Mammary epithelial cell (primary cell): ENCODE measurements around the gene UBAC2.

Source experiments
- EZH2 ChIP-seq: IDR thresholded peaks from 2 replicates; pipeline ENCODE4 v1.6.1; 2012; ENCODE audit warnings: low read length, inconsistent platforms, borderline replicate concordance
- TF ChIP-seq, protein P1 (sequence below), 2 donors: IDR thresholded peaks in 1 of 2; conservative IDR thresholded peaks in 1 of 2; 2 replicates each; pipeline ENCODE4 v1.5.1; 2011 to 2012; ENCODE audit warnings: inconsistent platforms in 2 of 2, low read length in 2 of 2, mild to moderate bottlenecking in 2 of 2, control low read depth in 1 of 2, low read depth in 1 of 2; ENCODE audit not compliant: insufficient read depth in 1 of 2; ENCODE audit errors: extremely low read depth in 1 of 2

DNA sequence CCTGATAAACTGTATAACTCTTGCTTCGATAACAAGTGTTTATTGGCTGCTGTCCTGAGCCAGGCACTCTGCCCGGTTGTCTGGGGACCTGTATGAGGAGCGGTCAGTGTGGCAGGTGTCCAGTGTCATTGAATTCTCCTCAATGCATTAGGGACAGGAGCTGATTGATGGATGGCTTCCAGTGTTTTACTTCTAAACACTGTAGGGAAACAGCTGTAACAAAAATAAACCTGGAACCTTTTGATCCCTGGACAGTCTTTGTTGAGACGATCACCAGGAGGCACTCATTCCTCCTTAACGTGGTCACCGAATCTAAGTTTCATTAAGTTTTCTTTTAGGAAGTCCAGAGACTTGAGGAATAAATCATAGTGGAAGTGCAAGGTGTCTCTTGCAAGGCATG is 17.9 kb downstream of the UBAC2 start:
- TF ChIP-seq, protein P1, sequence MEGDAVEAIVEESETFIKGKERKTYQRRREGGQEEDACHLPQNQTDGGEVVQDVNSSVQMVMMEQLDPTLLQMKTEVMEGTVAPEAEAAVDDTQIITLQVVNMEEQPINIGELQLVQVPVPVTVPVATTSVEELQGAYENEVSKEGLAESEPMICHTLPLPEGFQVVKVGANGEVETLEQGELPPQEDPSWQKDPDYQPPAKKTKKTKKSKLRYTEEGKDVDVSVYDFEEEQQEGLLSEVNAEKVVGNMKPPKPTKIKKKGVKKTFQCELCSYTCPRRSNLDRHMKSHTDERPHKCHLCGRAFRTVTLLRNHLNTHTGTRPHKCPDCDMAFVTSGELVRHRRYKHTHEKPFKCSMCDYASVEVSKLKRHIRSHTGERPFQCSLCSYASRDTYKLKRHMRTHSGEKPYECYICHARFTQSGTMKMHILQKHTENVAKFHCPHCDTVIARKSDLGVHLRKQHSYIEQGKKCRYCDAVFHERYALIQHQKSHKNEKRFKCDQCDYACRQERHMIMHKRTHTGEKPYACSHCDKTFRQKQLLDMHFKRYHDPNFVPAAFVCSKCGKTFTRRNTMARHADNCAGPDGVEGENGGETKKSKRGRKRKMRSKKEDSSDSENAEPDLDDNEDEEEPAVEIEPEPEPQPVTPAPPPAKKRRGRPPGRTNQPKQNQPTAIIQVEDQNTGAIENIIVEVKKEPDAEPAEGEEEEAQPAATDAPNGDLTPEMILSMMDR (conservative IDR thresholded peaks at IDR 0.05 in 1 of 2, IDR thresholded peaks at IDR 0.05 in 1 of 2; ENCODE audit: extremely low read depth in 1 of 2, insufficient read depth in 1 of 2, low read depth in 1 of 2, low read length in 2 of 2), result no peak
- TF ChIP-seq EZH2, result no peak
